ENCODE results near the gene CD38.

GRCh38 chr4:15755321-15756155 lies 22.6 kb upstream of the CD38 start:
- no peak for TF ChIP-seq CTCF (optimal IDR thresholded peaks at IDR 0.05 in 1 of 3, IDR thresholded peaks at IDR 0.05 in 1 of 3, conservative IDR thresholded peaks at IDR 0.05 in 1 of 3; ENCODE audit: extremely low read depth in 1 of 3, insufficient read depth in 2 of 3, low read length in 3 of 3)
- no peak for TF ChIP-seq EZH2 (IDR thresholded peaks at IDR 0.05; ENCODE audit: low read length)

All from keratinocyte (primary cell).